ENCODE measurements around the gene PTPRN2. TPM values are rescaled to one million over a fixed set of nuclear protein-coding genes. Genes with fewer than 3 reads are reported as not detected.
"Not testable (repeated sequence)": the region's sequence is repeated elsewhere in the genome, so short reads cannot be mapped to it uniquely, and the experiment has no call there.

PTPRN2 gene
- total and polyA plus RNA-seq, 2 experiments from 2014 or later = 0.28 TPM; not detected in 1

- Histone ChIP-seq H3K4me3 (no peak overlapping the region), H3K4me1 (ENCODE audit: low read depth) (no peaks in the 10 kb centered on the region), H3K36me3 (no peaks in the 10 kb centered on the region), H3K27me3 (no peaks in the 10 kb centered on the region), H3K27ac (no peak overlapping the region), H3K9me3 (ENCODE audit: low read depth) (no peaks in the 10 kb centered on the region)
- TF ChIP-seq CTCF (IDR thresholded peaks at IDR 0.05; ENCODE audit: low read depth, low read length) = no peak
- no peak for DNase-seq (ENCODE audit: low read depth in 1 of 2, low spot score in 1 of 2)
Measured at GRCh38 chr7:158516524-158516923, 71.1 kb downstream of the PTPRN2 start.

- no peak overlapping the region for H3K4me3 ChIP-seq
Measured at GRCh38 chr7:158512869-158513268, 74.8 kb downstream of the PTPRN2 start.

GRCh38 chr7:158512042-158512441 lies 75.6 kb downstream of the PTPRN2 start:
- Histone ChIP-seq H3K4me3 (no peak overlapping the region), H3K36me3 (no peaks in the 10 kb centered on the region), H3K27ac (no peak overlapping the region), H3K4me1 (ENCODE audit: low read depth) (no peaks in the 10 kb centered on the region), H3K27me3 (no peaks in the 10 kb centered on the region), H3K9me3 (ENCODE audit: low read depth) (no peaks in the 10 kb centered on the region)
- no peak for TF ChIP-seq CTCF (IDR thresholded peaks at IDR 0.05; ENCODE audit: low read depth, low read length)
- no peak for DNase-seq (ENCODE audit: low read depth in 1 of 2, low spot score in 1 of 2)

More at GRCh38 chr7:158512869-158513268, 74.8 kb downstream of the PTPRN2 start:
- Histone ChIP-seq H3K4me1 (ENCODE audit: low read depth) (no peaks in the 10 kb centered on the region), H3K9me3 (ENCODE audit: low read depth) (no peaks in the 10 kb centered on the region), H3K27ac (no peak overlapping the region), H3K36me3 (no peaks in the 10 kb centered on the region), H3K27me3 (no peaks in the 10 kb centered on the region)
- TF ChIP-seq CTCF (IDR thresholded peaks at IDR 0.05; ENCODE audit: low read depth, low read length) = no peak
- no peak for DNase-seq (ENCODE audit: low read depth in 1 of 2, low spot score in 1 of 2)

GRCh38 chr7:158508802-158509385 lies 78.7 kb downstream of the PTPRN2 start:
- no peaks in the 10 kb centered on the region for H3K36me3 ChIP-seq
- no peaks in the 10 kb centered on the region for H3K9me3 ChIP-seq (ENCODE audit: low read depth)
- no peak overlapping the region for H3K27ac ChIP-seq
- no peak for TF ChIP-seq CTCF (IDR thresholded peaks at IDR 0.05; ENCODE audit: low read depth, low read length)
- H3K27me3 ChIP-seq = no peaks in the 10 kb centered on the region
- H3K4me1 ChIP-seq (ENCODE audit: low read depth) = no peaks in the 10 kb centered on the region
- no peak overlapping the region for H3K4me3 ChIP-seq
- DNase-seq (ENCODE audit: low read depth in 1 of 2, low spot score in 1 of 2) = no peak

GRCh38 chr7:158508321-158508720 lies 79.3 kb downstream of the PTPRN2 start:
- H3K9me3 ChIP-seq (ENCODE audit: low read depth); H3K4me3 ChIP-seq; H3K36me3 ChIP-seq; H3K27ac ChIP-seq; H3K27me3 ChIP-seq; H3K4me1 ChIP-seq (ENCODE audit: low read depth); DNase-seq (ENCODE audit: low read depth in 1 of 2, low spot score in 1 of 2): not testable (repeated sequence)

- no peaks in the 10 kb centered on the region for H3K9me3 ChIP-seq (ENCODE audit: low read depth)
- H3K4me3 ChIP-seq = no peak overlapping the region
- H3K27ac ChIP-seq = no peak overlapping the region
- no peaks in the 10 kb centered on the region for H3K27me3 ChIP-seq
- no peaks in the 10 kb centered on the region for H3K4me1 ChIP-seq (ENCODE audit: low read depth)
- no peak for DNase-seq (ENCODE audit: low read depth in 1 of 2, low spot score in 1 of 2)
- TF ChIP-seq CTCF (IDR thresholded peaks at IDR 0.05; ENCODE audit: low read depth, low read length) = no peak
- H3K36me3 ChIP-seq = no peaks in the 10 kb centered on the region
Measured at GRCh38 chr7:158507917-158508316, 79.7 kb downstream of the PTPRN2 start.

- H3K27ac ChIP-seq; H3K36me3 ChIP-seq; H3K4me1 ChIP-seq (ENCODE audit: low read depth); H3K4me3 ChIP-seq; DNase-seq (ENCODE audit: low read depth in 1 of 2, low spot score in 1 of 2); H3K27me3 ChIP-seq; H3K9me3 ChIP-seq (ENCODE audit: low read depth): not testable (repeated sequence)
Measured at GRCh38 chr7:158507175-158507574, 80.4 kb downstream of the PTPRN2 start.

Data from cardiac muscle cell (in vitro differentiated cells and primary cell).